Measurements from ENCODE around the gene DCBLD2. TPM values are rescaled to one million over a fixed set of nuclear protein-coding genes. Genes with fewer than 3 reads are reported as not detected.

Gene DCBLD2
- total RNA-seq, 1 experiment from 2014 or later: 33.6 TPM

- H3K9me3 ChIP-seq (ENCODE audit: low read depth, low read length, poor library complexity, severe bottlenecking): no peaks in the 10 kb centered on the region
- BruUV-seq (replicated peaks): no TSS peak
- H3K27ac ChIP-seq (ENCODE audit: low read depth, low read length, poor library complexity, severe bottlenecking): no peak overlapping the region
- no peaks in the 10 kb centered on the region for H3K27me3 ChIP-seq (replicated peaks; ENCODE audit: insufficient read depth, low read depth, low read length, poor library complexity)
- intact Hi-C loops (cut with micrococcal nuclease; ENCODE audit: unreplicated experiment): loop anchor here (5.0 to 10.0 kb wide), 3 partner anchors 79 to 961 kb away; partner anchors contain the start of gene DCBLD2
- ChIA-PET CTCF (interaction anchor here (1.2 to 1.8 kb wide), 2 partner anchors 9 to 170 kb away, joined by 3 to 7 read pairs; no protein-coding TSS in a partner anchor), POLR2A (ENCODE audit: low non-redundant PET) (no interaction called here)
- DNase-seq (ENCODE audit: low spot score): peak; percentile 80
- no peaks in the 10 kb centered on the region for H3K36me3 ChIP-seq (ENCODE audit: insufficient read depth, low read length, poor library complexity, severe bottlenecking)
- TF ChIP-seq EZH2 (IDR thresholded peaks at IDR 0.05; ENCODE audit: borderline replicate concordance, low read depth, low read length, poor library complexity, severe bottlenecking): no peak
- no peak for TF ChIP-seq CTCF (conservative IDR thresholded peaks at IDR 0.05; ENCODE audit: low read depth, low read length)
- peaks cover 16% of the 10 kb centered on the region for H3K4me1 ChIP-seq (ENCODE audit: insufficient read depth, low read length, poor library complexity, severe bottlenecking)
- H3K4me3 ChIP-seq (ENCODE audit: low read depth, low read length, poor library complexity, severe bottlenecking): no peak overlapping the region
Measured at GRCh38 chr3:98823791-98824190, 77.7 kb downstream of the DCBLD2 start.

GRCh38 chr3:98821063-98821462 is 80.4 kb downstream of the DCBLD2 start:
- intact Hi-C loops (cut with micrococcal nuclease; ENCODE audit: unreplicated experiment): loop anchor here (5.0 to 10.0 kb wide), 3 partner anchors 81 to 964 kb away; partner anchors contain the start of gene DCBLD2
- no peak overlapping the region for H3K27ac ChIP-seq (ENCODE audit: low read depth, low read length, poor library complexity, severe bottlenecking)
- ChIA-PET CTCF (interaction anchor here (0.7 kb wide), 1 partner anchor 932 kb away, joined by 9 read pairs; no protein-coding TSS in a partner anchor), POLR2A (ENCODE audit: low non-redundant PET) (no interaction called here)
- DNase-seq (ENCODE audit: low spot score): no peak
- H3K9me3 ChIP-seq (ENCODE audit: low read depth, low read length, poor library complexity, severe bottlenecking): no peaks in the 10 kb centered on the region
- H3K4me3 ChIP-seq (ENCODE audit: low read depth, low read length, poor library complexity, severe bottlenecking): no peak overlapping the region
- H3K27me3 ChIP-seq (replicated peaks; ENCODE audit: insufficient read depth, low read depth, low read length, poor library complexity): no peaks in the 10 kb centered on the region
- no TSS peak for BruUV-seq (replicated peaks)
- TF ChIP-seq CTCF (conservative IDR thresholded peaks at IDR 0.05; ENCODE audit: low read depth, low read length): no peak
- TF ChIP-seq EZH2 (IDR thresholded peaks at IDR 0.05; ENCODE audit: borderline replicate concordance, low read depth, low read length, poor library complexity, severe bottlenecking): no peak
- H3K4me1 ChIP-seq (ENCODE audit: insufficient read depth, low read length, poor library complexity, severe bottlenecking): peaks cover 20% of the 10 kb centered on the region
- H3K36me3 ChIP-seq (ENCODE audit: insufficient read depth, low read length, poor library complexity, severe bottlenecking): no peaks in the 10 kb centered on the region

- CTCF ChIA-PET: interaction anchor here (0.5 to 2.5 kb wide), 8 partner anchors 74 to 972 kb away, joined by 3 to 29 read pairs (median 3); no protein-coding TSS in a partner anchor
- intact Hi-C loops (cut with micrococcal nuclease; ENCODE audit: unreplicated experiment): loop anchor here (1.0 to 10.0 kb wide), 3 partner anchors 177 to 935 kb away; partner anchors contain the start of gene GABRR3
Measured at GRCh38 chr3:98817547-98818041, 83.9 kb downstream of the DCBLD2 start.

More at GRCh38 chr3:98817547-98818041, 83.9 kb downstream of the DCBLD2 start:
- BruUV-seq (replicated peaks): no TSS peak
- no peaks in the 10 kb centered on the region for H3K27me3 ChIP-seq (replicated peaks; ENCODE audit: insufficient read depth, low read depth, low read length, poor library complexity)
- TF ChIP-seq CTCF (conservative IDR thresholded peaks at IDR 0.05; ENCODE audit: low read depth, low read length) (peak; percentile 78), EZH2 (IDR thresholded peaks at IDR 0.05; ENCODE audit: borderline replicate concordance, low read depth, low read length, poor library complexity, severe bottlenecking) (no peak)
- DNase-seq (ENCODE audit: low spot score): peak; percentile 68
- peaks cover 4% of the 10 kb centered on the region for H3K4me1 ChIP-seq (ENCODE audit: insufficient read depth, low read length, poor library complexity, severe bottlenecking)
- no peak overlapping the region for H3K4me3 ChIP-seq (ENCODE audit: low read depth, low read length, poor library complexity, severe bottlenecking)
- no peaks in the 10 kb centered on the region for H3K36me3 ChIP-seq (ENCODE audit: insufficient read depth, low read length, poor library complexity, severe bottlenecking)
- POLR2A ChIA-PET (ENCODE audit: low non-redundant PET): interaction anchor here (0.6 kb wide), 1 partner anchor 702 kb away, joined by 3 read pairs; no protein-coding TSS in a partner anchor
- no peak overlapping the region for H3K27ac ChIP-seq (ENCODE audit: low read depth, low read length, poor library complexity, severe bottlenecking)
- H3K9me3 ChIP-seq (ENCODE audit: low read depth, low read length, poor library complexity, severe bottlenecking): no peaks in the 10 kb centered on the region
